SU-DHL-6 (cell line): ENCODE results near the gene HPX.

ENCODE experiments used
- H2AFZ ChIP-seq: fragments of 200-600 bp; sonication (generic); 2 replicates; pipeline ENCODE4 v1.6.1; 2014; ENCODE audit warnings: low read depth, mild to moderate bottlenecking, moderate library complexity, mixed read lengths, antibody characterized with exemption, low read length; ENCODE audit not compliant: severe bottlenecking
- H3F3A ChIP-seq: fragments of 200-600 bp; shearing (Covaris generic); 2 replicates; pipeline ENCODE4 v1.6.0; 2016; ENCODE audit warnings: antibody characterized with exemption, mild to moderate bottlenecking; ENCODE audit not compliant: insufficient read depth
- H3K27ac ChIP-seq: fragments of 200-600 bp; sonication (generic); 2 replicates; pipeline ENCODE4 v1.5.1; 2016; ENCODE audit warnings: low read depth, mild to moderate bottlenecking, low read length, moderate library complexity, mixed read lengths
- H3K27me3 ChIP-seq: fragments of 200-600 bp; sonication (generic), shearing (Covaris generic); 2 replicates; pipeline ENCODE4 v1.6.0; 2014; ENCODE audit warnings: mild to moderate bottlenecking, low read length
- H3K36me3 ChIP-seq: fragments of 200-600 bp; sonication (generic); 2 replicates; pipeline ENCODE4 v1.6.1; 2014; ENCODE audit warnings: mild to moderate bottlenecking, low read length, mixed read lengths
- H3K4me2 ChIP-seq: fragments of 300-600, 200-600 bp; shearing (Covaris generic), sonication (generic); 2 replicates; pipeline ENCODE4 v1.6.0; 2014; ENCODE audit warnings: low read length, low read depth, mild to moderate bottlenecking; ENCODE audit not compliant: poor library complexity, severe bottlenecking
- H3K4me3 ChIP-seq: fragments of 200-600 bp; sonication (generic); 2 replicates; pipeline ENCODE4 v1.5.1; 2014; ENCODE audit warnings: antibody characterized with exemption, low read length, mild to moderate bottlenecking, mixed read lengths; ENCODE audit not compliant: insufficient read depth, poor library complexity, severe bottlenecking
- H3K79me2 ChIP-seq: fragments of 200-600 bp; sonication (generic); 2 replicates; pipeline ENCODE4 v1.6.1; 2014; ENCODE audit warnings: mild to moderate bottlenecking, low read length, moderate library complexity; ENCODE audit not compliant: insufficient read depth
- H3K9ac ChIP-seq: fragments of 200-600 bp; sonication (generic); 2 replicates; pipeline ENCODE4 v1.7.0; 2014; ENCODE audit warnings: mild to moderate bottlenecking, low read length
- H3K9me2 ChIP-seq: fragments of 200-600 bp; sonication (generic); replicated peaks from 2 replicates; pipeline ENCODE4 v1.6.1; 2014; ENCODE audit warnings: low read length; ENCODE audit not compliant: insufficient read depth
- H3K9me3 ChIP-seq: fragments of 200-600 bp; sonication (generic); 2 replicates; pipeline ENCODE4 v1.6.1; 2014; ENCODE audit warnings: low read length, mixed read lengths; ENCODE audit not compliant: insufficient read depth
- H4K20me1 ChIP-seq: fragments of 200-600 bp; sonication (generic); 2 replicates; pipeline ENCODE4 v1.6.1; 2014; ENCODE audit warnings: low read depth, mild to moderate bottlenecking, antibody characterized with exemption, low read length, moderate library complexity, mixed read lengths
- EZH2phosphoT487 ChIP-seq: fragments of 200-600 bp; sonication (generic), shearing (Covaris generic); conservative IDR thresholded peaks from 2 replicates; pipeline ENCODE4 v1.6.1; 2018; ENCODE audit warnings: mild to moderate bottlenecking, antibody characterized with exemption, low read length, moderate library complexity, mixed read lengths
- TF ChIP-seq, protein P1 (sequence below): fragments of 200-600 bp; sonication (generic); IDR thresholded peaks from one replicate; pipeline ENCODE4 v1.5.1; 2017; ENCODE audit warnings: antibody characterized with exemption, mild to moderate bottlenecking, low read length, moderate library complexity; ENCODE audit not compliant: insufficient read depth, poor library complexity, severe bottlenecking

Gene HPX

DNA sequence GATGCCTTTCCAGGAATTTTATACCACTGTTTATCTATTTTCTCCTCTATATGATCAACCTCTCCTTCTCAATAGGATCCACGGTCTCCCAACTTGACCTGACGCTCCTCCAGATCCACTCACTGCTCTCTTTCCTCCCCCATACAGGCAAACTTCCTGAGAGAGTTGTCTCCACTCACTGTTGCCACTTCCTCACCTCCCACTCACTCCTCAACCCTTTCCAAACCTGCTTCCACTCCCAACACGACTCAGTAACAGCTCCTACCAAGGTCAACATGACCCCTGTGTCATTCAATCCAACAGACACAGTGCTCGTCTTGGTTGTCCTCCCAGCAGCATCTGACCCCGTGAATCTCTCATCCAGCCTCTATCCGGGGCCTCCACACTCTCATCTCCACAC lies 25.0 kb downstream of the HPX start:
- Histone ChIP-seq H3K36me3 (no peaks in the 10 kb centered on the region), H3K27ac (no peak overlapping the region), H2AFZ (no peak overlapping the region), H3K27me3 (no peaks in the 10 kb centered on the region), H3F3A (no peaks in the 10 kb centered on the region), H3K9ac (no peak overlapping the region), H3K4me2 (no peak overlapping the region), H3K9me2 (no peaks in the 10 kb centered on the region), H4K20me1 (no peaks in the 10 kb centered on the region), H3K4me3 (no peak overlapping the region), H3K79me2 (no peaks in the 10 kb centered on the region), H3K9me3 (no peaks in the 10 kb centered on the region)
- TF ChIP-seq, protein P1, sequence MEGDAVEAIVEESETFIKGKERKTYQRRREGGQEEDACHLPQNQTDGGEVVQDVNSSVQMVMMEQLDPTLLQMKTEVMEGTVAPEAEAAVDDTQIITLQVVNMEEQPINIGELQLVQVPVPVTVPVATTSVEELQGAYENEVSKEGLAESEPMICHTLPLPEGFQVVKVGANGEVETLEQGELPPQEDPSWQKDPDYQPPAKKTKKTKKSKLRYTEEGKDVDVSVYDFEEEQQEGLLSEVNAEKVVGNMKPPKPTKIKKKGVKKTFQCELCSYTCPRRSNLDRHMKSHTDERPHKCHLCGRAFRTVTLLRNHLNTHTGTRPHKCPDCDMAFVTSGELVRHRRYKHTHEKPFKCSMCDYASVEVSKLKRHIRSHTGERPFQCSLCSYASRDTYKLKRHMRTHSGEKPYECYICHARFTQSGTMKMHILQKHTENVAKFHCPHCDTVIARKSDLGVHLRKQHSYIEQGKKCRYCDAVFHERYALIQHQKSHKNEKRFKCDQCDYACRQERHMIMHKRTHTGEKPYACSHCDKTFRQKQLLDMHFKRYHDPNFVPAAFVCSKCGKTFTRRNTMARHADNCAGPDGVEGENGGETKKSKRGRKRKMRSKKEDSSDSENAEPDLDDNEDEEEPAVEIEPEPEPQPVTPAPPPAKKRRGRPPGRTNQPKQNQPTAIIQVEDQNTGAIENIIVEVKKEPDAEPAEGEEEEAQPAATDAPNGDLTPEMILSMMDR, result no peak
- TF ChIP-seq EZH2phosphoT487, result no peak

DNA sequence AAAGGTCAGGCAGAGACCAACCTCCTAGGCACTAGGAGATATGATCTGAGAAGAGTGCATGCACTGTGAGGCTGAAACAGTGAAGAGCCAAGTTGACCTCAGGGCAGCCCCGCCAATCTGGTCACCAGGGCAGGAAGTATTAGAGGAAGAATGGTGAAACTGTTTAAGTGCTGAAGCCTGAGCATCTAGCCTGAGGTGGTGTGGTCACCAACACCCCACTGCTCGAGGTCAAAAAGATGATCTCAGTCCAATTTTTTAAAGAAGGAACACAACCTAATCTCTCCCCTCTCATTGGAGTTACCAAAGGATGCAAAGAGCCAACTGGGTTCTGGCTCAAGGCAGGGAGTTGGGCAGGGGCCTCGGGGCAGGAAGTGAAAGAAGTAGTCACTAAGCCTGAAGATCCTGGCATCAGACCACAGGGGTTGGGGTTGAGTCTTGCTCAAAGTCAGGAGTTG lies 25.9 kb downstream of the HPX start:
- Histone ChIP-seq H4K20me1 (no peaks in the 10 kb centered on the region), H3K9me2 (no peaks in the 10 kb centered on the region), H2AFZ (no peak overlapping the region), H3K27ac (no peak overlapping the region), H3K4me2 (no peak overlapping the region), H3K36me3 (no peaks in the 10 kb centered on the region), H3K9me3 (no peaks in the 10 kb centered on the region), H3K27me3 (no peaks in the 10 kb centered on the region), H3K4me3 (no peak overlapping the region), H3K79me2 (no peaks in the 10 kb centered on the region), H3F3A (no peaks in the 10 kb centered on the region), H3K9ac (no peak overlapping the region)
- TF ChIP-seq EZH2phosphoT487, result no peak
- TF ChIP-seq, protein P1, result no peak

DNA sequence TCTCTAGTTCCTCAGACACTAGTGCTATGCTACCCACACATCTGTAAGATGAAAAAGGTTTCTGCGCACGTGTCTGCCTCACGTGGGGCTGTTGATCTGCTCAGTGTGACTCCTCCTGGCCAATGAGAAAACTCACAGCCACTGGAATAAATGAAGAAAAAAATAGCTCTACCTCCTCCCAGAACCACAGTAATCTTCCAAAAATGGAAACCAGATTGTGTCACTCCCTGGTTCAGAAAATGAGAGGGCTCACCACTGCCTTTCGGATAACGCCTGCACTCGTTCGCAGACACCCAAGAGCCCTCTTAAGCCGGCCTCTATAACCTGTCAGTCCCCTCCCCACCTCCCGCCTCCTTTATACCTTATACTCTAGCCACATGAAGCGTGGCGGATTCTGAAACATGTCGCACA lies 27.0 kb downstream of the HPX start:
- H3K79me2 ChIP-seq, result no peaks in the 10 kb centered on the region
- no peak overlapping the region for H3K27ac ChIP-seq
- no peaks in the 10 kb centered on the region for H3K36me3 ChIP-seq
- no peaks in the 10 kb centered on the region for H4K20me1 ChIP-seq
- TF ChIP-seq, protein P1, result no peak
- TF ChIP-seq EZH2phosphoT487, result no peak
- no peaks in the 10 kb centered on the region for H3K9me2 ChIP-seq
- no peak overlapping the region for H3K4me3 ChIP-seq
- H2AFZ ChIP-seq, result no peak overlapping the region
- H3K4me2 ChIP-seq, result no peak overlapping the region
- no peak overlapping the region for H3K9ac ChIP-seq
- H3K9me3 ChIP-seq, result no peaks in the 10 kb centered on the region
- no peaks in the 10 kb centered on the region for H3K27me3 ChIP-seq
- no peaks in the 10 kb centered on the region for H3F3A ChIP-seq

DNA sequence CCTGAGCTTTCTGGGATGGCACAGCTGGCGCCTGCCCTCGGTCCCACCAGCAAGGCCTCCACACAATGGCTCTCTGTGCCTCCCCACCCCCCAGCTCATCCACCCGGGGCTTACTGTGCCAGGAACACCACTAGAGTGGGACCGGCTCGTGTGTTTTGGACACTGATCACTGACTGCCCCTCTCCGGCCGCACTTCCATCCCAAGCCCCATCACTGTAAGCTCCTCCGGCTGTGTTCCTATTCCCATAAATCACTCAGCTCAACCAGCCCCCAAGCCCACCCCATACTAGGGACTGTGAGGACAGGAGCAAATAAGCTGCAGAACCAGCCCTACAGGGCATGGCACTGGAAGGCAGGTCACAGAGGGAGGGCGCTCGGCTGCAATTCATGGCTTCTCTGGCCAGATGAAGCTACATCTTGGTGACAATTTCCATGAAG lies 29.2 kb downstream of the HPX start:
- H3K4me3 ChIP-seq, result no peak overlapping the region
- no peak overlapping the region for H2AFZ ChIP-seq
- no peaks in the 10 kb centered on the region for H3K36me3 ChIP-seq
- H3K79me2 ChIP-seq, result no peaks in the 10 kb centered on the region
- H3K27me3 ChIP-seq, result no peaks in the 10 kb centered on the region
- H3K9me2 ChIP-seq, result no peaks in the 10 kb centered on the region
- H3K9ac ChIP-seq, result no peak overlapping the region
- H3K9me3 ChIP-seq, result no peaks in the 10 kb centered on the region
- TF ChIP-seq EZH2phosphoT487, result no peak
- TF ChIP-seq, protein P1, result no peak
- H4K20me1 ChIP-seq, result no peaks in the 10 kb centered on the region
- no peak overlapping the region for H3K4me2 ChIP-seq
- H3K27ac ChIP-seq, result no peak overlapping the region
- H3F3A ChIP-seq, result no peaks in the 10 kb centered on the region
